Stimulated activated CD8-positive, alpha-beta memory T cell treated with anti-CD3 and anti-CD28 coated beads, Interleukin-12 subunit alpha, Interleukin-12 subunit beta, amount 100 ng/mL, for 4 hours (primary cell): Measurements from ENCODE around the gene YY1.
A peak's percentile ranks its signal among the peaks of the same experiment; 100 is the strongest.

Experiments used
- DNase-seq: peaks from one replicate; pipeline ENCODE4 v3.0.0-alpha.2; 2020; ENCODE audit warnings: low read depth

YY1 gene

DNA sequence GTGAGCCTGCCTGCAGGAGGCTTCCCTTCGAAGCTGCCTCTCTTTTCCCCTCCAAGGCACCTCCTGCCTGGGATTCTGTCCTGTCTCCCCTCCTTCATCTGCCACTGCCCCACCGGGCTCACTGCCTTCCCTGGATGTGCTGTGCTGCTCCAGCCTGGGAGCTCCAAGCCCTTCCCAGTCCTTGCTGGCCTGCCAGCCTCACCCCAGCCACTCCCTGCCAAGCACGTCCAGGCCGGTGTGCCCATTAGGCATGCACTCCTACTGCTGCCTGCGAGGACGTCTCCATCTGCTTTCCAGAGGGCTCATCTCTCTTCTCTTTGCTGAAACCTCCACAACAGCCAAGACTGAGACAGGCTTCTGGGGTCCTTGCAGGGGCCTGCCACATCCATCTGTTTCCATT lies 75.8 kb downstream of the YY1 start:
- no peak for DNase-seq

DNA sequence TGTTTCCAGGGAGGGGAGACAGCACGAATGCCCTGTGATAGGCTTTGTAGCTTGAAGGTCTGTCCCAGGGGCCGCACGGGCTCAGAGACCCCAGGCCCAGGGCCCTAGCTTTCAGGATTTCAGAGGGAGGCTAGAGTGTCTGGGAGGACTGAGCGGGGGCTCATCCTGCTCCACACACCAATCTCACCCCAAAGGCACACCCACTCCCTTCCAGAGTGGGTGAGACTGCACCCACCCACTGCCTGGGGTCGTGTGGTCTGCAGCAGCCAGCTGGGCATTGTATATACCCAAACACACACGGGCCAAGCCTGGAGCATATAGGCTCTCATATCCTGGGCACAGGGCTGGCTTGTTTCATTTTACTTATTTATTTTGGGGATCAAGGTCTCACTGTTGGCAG lies 78.4 kb downstream of the YY1 start:
- no peak for DNase-seq

GRCh38 chr14:100317912-100318808 lies 79.2 kb downstream of the YY1 start:
- DNase-seq, result peak; percentile 53

GRCh38 chr14:100320157-100320856 lies 81.4 kb downstream of the YY1 start:
- no peak for DNase-seq

DNA sequence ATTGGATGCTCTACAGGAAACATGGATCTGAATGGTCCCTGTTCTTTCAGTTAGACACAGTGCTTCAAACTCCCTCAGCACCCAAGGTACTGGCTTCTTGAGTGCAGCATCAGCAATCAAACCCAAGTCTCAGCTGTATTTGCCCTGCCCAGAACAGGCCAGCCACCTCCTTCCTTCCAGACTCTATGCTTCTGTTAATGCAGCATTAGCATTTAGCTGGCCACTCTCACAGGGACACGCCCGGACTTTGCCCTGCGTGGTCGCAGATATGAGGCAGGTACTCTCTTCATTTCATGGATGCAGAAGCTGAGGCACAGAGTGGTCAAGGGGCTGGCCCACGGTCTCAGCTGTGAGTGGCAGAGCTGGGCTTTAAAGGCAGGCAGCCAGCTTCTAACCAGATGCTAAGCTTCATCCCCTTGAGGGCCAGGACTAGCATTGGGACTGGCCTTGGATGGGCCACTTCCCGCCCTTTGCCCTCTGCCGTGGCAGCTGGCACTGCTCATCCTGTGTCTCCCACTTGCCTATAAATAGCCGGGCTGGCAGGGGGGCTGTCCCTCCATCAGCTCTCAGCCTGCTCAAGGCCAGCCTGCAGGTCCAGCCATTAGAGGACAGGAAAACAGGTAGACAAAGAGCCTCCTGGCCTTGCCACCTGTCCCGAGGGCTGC lies 82.7 kb downstream of the YY1 start:
- DNase-seq, result no peak

DNA sequence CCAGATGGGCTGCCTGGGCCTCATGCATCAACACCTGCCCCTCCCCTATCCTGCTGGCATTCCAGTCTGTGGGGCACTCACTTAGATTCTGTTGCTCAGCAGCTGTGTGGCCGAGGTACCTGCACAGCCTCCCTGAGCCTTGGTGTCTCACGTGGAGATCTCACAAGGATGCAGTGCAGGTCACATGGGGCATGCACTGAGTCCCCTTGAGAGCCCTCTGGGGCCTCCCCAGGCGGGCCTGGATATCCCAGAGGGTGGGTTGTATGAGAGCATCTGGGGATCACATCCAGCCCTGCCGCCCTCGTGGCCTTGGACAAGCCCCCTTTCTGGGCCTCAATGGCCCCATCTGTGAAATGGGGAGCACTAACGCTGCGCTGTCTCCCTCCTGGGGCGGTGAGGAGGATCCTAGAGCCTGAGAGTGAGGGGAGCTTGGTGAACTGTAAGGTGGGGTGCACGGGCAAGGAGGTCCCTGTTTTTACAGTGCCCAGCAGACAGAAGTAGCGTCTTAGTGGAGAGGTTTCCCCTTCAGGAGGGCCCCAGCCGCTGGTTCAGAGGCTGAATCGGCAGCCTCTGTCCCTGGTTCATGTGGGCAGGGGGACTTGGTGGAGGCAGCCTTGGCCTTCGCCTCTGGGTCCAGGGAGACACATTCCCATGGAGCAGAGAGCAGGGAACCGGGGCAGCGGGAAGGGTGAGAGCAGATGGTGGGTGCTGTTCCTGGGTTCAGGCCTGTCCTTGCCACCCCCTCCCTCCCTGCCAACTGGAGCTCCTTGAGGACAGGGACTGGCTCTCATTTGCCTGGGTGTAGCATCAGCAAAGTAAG lies 83.4 kb downstream of the YY1 start:
- DNase-seq, result no peak

DNA sequence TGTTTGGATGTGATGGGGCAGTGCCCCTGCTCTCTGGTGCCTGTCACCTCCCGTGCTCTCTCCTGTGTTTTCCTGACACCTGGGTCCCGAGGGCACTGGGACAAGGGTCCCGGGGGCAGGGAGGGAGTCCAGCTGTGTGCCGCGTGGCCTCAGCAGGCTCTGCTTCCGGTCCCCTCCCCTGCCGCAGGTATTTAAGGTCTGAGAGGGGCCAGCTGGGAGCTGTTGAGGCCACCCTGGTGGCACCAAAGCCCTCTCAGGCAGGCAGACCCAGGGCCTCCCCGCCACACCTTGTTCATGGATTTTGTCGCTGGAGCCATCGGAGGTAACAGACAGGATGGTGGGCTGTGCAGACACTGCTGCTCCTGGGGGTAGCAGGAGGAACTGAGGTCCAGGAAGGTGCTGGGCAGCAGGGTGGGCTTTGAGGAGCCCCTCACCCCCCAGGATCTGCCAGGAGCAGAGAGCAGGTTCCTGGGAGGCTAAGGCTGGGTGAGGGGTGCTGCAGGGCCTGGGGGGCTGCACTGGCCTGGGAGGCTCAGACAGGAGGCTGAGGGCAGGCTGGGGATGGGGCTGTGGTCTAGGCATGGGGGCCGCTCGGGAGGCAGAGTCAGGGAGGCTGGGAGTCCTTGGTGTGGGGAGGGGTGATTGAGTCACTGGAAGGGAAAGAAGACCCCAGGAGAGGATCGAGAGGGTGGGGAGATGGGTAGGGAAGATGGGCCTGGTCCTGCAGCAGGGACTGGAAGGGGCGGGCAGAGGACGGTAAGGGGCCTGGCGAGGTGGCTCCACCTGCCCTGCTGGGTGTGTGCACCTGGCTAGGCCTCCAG lies 84.4 kb downstream of the YY1 start, which contains the start of gene SLC25A47:
Gene SLC25A47 (plus strand): TSS at position 219 of the 821 bp plus-strand sequence. CDS start 76 bp downstream, at position 295.
- no peak for DNase-seq

GRCh38 chr14:100323942-100324307 lies 85.0 kb downstream of the YY1 start:
- DNase-seq, result no peak

GRCh38 chr14:100325231-100325632 lies 86.3 kb downstream of the YY1 start:
- no peak for DNase-seq

- no peak for DNase-seq
These were observed 87.0 kb downstream of the YY1 start for GRCh38 chr14:100325958-100326357.

- no peak for DNase-seq
These were observed 88.2 kb downstream of the YY1 start for GRCh38 chr14:100327128-100327527.

DNA sequence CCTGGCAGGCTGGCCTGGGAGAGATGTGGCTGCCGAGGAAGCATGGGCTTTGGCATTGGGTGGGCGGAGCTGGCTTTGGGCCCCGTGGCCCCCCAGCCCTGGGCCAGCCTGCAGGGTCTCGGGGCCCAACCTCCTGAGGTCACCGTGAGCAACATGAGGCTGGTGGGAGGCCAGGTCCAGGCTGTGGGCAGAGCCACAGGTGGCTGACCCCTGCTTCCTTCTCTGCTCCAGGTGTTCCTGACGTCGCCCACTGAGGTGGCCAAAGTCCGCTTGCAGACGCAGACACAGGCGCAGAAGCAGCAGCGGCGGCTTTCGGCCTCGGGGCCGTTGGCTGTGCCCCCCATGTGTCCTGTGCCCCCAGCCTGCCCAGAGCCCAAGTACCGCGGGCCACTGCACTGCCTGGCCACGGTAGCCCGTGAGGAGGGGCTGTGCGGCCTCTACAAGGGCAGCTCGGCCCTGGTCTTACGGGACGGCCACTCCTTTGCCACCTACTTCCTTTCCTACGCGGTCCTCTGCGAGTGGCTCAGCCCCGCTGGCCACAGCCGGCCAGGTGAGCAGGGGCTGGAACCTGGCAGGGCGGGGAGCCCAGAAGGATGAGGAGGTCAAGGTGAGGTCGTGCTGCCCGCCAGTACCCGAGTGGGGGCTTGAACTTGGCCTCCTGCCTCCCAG lies 89.7 kb downstream of the YY1 start:
- no peak for DNase-seq

DNA sequence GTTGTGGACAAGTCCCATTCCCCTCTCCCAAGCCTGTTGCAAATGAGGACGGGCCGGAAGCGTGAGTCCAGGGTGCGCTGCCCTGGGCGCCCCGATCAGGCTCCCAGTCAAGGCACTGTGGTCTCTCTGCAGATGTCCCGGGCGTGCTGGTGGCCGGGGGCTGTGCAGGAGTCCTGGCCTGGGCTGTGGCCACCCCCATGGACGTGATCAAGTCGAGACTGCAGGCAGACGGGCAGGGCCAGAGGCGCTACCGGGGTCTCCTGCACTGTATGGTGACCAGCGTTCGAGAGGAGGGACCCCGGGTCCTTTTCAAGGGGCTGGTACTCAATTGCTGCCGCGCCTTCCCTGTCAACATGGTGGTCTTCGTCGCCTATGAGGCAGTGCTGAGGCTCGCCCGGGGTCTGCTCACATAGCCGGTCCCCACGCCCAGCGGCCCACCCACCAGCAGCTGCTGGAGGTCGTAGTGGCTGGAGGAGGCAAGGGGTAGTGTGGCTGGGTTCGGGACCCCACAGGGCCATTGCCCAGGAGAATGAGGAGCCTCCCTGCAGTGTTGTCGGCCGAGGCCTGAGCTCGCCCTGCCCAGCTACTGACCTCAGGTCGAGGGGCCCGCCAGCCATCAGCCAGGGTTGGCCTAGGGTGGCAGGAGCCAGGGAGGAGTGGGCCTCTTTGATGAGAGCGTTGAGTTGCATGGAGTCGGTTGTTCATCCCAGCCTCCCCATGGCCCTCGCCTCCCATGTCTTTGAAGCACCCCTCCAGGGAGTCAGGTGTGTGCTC lies 90.5 kb downstream of the YY1 start:
- no peak for DNase-seq

DNA sequence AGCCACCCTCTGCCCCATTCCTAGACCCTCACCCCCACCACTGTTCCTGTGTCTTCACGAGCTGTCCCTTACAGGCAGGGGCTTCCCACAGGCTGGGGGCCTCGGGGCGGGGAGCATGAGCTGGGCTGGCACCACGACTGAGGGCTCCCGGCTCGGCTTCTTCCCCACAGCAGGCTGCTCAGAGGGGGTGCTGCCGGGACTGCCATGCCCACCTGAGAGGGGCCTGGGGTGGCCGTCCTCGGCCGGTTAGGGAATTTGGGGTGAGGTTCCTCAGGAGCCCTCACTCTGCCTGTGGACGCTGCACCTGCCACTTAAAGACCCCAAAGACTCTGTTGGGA lies 91.0 kb downstream of the YY1 start:
- no peak for DNase-seq

- DNase-seq, result no peak
These were observed 91.5 kb downstream of the YY1 start for GRCh38 chr14:100330388-100330931.

- DNase-seq, result no peak
These were observed 93.2 kb downstream of the YY1 start for GRCh38 chr14:100332071-100332639.
